GM12801 (cell line): Measurements from ENCODE around the gene ZBTB6.

Source experiments
- TF ChIP-seq, protein P1 (sequence below): IDR thresholded peaks from one replicate; pipeline ENCODE4 v1.5.1; 2011; ENCODE audit warnings: control low read depth; ENCODE audit not compliant: insufficient read length; ENCODE audit errors: extremely low read depth

The ZBTB6 gene

DNA sequence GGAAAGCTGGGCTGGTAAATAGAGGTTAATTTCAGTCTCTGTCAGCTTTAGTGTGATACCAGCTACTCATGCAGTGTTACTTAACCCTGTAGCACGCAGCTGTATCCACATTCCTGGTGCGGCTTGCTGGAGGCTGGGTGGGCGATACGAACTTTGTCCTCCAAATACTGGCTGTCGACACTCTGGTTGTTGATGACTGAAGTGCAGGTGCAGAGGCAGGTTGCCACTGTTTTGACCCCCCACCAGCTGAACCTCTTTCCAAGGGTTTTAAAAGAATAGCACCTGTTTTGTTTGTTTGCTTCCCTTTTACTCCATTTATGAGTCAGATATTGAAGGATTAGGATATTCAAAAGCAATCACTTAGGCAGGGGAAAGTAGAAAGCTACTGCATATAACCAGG is 23.3 kb upstream of the ZBTB6 start:
- TF ChIP-seq, protein P1, sequence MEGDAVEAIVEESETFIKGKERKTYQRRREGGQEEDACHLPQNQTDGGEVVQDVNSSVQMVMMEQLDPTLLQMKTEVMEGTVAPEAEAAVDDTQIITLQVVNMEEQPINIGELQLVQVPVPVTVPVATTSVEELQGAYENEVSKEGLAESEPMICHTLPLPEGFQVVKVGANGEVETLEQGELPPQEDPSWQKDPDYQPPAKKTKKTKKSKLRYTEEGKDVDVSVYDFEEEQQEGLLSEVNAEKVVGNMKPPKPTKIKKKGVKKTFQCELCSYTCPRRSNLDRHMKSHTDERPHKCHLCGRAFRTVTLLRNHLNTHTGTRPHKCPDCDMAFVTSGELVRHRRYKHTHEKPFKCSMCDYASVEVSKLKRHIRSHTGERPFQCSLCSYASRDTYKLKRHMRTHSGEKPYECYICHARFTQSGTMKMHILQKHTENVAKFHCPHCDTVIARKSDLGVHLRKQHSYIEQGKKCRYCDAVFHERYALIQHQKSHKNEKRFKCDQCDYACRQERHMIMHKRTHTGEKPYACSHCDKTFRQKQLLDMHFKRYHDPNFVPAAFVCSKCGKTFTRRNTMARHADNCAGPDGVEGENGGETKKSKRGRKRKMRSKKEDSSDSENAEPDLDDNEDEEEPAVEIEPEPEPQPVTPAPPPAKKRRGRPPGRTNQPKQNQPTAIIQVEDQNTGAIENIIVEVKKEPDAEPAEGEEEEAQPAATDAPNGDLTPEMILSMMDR = no peak

DNA sequence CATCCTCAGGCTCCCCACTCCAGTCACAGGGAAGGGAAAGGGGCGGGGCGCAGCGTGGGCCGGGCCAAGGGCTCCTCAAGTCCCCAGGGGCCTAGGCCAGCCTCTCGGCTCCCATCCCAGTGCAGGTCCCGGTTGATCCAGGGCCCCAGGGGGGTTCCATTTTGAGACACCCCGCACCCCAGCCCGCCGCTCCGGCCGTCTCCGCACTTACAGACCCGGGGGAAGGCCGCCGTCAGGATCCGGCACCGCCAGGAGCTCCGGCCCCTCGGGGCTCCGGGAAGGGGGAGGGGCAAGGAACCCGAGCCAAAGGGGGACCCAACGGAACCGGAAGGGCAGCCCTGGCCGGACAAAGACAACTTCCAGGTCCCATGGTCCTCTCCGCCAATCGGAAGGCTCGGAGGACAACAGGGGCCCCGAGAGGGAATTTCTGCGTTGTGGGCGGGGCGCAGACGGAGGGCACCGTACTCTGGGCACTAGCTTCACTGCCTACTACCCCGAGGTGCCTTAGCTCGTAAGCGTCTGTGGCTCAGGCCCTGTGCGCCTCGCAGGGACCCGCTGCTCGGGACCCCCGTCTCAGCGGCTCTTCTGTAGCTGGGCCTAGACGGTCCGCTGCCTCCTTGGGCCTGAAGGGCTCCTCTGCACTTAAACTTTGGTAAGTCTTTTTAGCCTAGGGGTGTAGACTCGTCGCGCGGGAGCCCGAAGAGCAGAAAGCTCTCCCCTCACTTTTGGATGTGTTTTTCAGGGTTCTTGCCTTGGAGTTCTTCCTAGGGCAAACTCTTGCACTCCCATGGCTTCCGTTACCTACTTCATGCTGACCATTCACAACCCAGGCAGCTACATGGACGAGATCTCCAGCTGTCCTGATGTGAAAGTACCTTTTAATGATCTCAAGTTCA is 18.4 kb upstream of the ZBTB6 start, which contains the start of gene ZBTB26:
Gene ZBTB26, minus strand, starts transcription at position 287 of the 896 bp plus-strand sequence. CDS start 11,578 bp downstream, outside the sequence.
- TF ChIP-seq, protein P1 = no peak

DNA sequence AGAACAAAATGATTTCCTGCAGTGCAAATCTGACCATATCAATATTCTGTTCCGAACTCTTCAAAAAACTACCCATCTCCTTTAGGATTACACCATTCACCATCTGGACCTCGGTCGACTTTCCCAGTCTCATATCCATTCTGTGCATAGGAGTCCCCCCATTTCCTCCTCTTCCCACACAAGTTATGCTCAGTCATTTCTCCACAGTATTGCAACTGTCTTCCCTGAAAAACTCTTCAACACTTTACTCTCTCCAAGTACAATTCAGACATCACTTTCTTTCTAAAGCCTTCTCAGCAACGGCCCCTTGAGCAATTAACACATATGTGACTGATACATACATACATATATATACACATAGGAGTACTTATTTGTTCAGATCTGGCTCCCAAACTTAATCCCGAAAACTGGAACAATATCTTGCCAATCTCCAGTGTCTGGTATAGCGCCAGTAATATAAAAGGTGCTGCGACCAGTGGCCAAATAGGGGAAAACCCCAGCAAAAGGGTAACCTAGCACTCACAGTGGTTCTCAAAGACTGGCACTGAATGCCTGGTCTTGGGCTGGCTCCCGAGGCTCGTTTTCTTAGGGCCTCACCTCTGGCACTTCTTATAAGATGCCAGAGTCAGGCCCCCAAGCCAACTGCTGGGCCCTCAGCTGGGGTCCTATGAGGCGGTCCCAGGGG is 17.6 kb upstream of the ZBTB6 start:
- TF ChIP-seq, protein P1 = no peak

DNA sequence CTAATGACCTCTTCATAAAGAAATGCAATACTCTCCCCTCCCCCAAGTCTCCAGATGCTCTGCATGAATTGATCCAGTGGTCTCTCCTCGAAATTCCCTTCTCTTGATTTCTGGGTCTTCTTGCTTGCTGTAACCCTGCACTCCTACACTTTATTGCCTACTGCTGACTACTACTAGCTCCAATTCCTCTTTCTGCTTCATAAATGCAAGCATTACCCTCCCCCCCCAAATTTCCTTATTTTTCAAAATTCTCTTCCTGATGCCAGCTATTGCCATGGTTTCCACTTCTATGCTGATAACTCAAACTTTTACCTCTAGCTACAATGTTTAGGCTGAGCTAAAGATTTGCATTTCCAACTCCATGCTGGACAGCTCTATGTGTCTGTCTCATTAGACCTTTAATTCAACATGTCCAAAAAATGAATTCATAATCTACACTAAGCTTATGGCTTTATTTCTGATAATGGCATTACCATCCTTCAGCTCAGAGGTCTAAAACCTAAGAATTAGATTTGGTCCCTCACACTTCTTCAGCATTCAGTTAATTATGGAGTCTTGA is 16.8 kb upstream of the ZBTB6 start:
- TF ChIP-seq, protein P1 = no peak

DNA sequence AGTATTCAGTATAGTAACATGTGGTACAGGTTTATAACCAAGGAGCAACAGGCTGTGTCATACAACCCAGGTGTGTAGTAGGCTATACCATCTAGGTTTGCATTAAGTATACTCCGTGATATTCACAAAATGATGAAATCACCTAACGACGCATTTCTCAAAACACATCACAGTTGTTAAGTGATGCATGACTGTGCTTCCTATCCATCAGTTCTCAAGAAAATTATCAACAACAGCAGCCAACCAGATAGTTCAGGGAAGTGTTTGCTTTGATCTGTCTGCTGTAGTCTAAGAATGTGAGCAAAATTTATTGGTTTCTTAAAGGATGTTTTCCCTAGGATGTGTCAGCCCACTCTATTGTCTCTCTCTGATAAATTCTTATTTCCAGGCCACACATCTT is 10.8 kb upstream of the ZBTB6 start:
- TF ChIP-seq, protein P1 = no peak

DNA sequence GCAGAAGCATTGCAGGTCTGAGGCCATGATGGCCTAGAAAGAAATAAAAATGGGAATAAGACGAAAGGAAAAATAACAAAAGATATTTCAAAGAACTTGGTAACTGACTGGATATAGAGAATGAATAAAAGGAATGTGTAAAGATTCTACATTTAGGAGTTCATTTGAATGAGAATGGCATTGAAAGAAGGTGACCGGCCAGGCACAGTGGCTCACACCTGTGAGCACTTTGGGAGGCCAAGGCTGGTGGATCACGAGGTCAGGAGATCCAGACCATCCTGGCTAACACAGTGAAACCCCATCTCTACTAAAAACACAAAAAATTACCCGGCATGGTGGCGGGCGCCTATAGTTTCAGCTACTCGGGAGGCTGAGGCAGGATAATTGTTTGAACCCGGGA is 9.6 kb upstream of the ZBTB6 start:
- TF ChIP-seq, protein P1 = no peak

DNA sequence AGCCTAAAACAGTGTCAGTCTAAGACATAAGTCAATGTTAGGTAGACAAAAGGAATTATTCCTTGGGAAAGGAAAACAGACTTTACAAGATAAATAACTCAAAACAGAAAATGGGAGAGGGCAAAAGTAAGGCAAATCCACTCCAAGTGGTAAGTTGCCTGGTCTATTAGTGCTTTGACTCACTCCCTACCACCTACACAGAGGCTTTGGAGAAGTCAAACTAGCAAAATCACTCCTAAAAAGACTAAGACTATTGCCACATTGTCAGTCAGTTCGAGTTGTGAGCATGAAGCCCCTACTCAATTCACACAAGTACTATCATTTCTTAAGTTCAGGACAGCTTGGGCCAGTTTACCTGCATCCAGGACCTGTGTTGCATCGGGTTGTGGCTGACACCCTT is 5.2 kb upstream of the ZBTB6 start:
- TF ChIP-seq, protein P1 = no peak
